Liver (tissue), 3 donors: ENCODE measurements around the gene KLK15.

ENCODE experiments used
- EGR1 ChIP-seq, 2 donors: IDR thresholded peaks; 2 replicates each; pipeline ENCODE4 v1.6.1; 2016 to 2018; ENCODE audit warnings: antibody characterized with exemption in 2 of 2, low read depth in 2 of 2
- FOXA1 ChIP-seq: IDR thresholded peaks from 2 replicates; pipeline ENCODE4 v1.6.1; 2016; ENCODE audit warnings: antibody characterized with exemption
- GABPA ChIP-seq, 2 donors: IDR thresholded peaks in 1 of 2; conservative IDR thresholded peaks in 1 of 2; 2 replicates each; pipeline ENCODE4 v1.6.1; 2016; ENCODE audit warnings: antibody characterized with exemption in 2 of 2, mild to moderate bottlenecking in 1 of 2, moderate library complexity in 1 of 2
- JUND ChIP-seq, 2 donors: IDR thresholded peaks; 2 replicates each; pipeline ENCODE4 v1.6.1; 2016; ENCODE audit warnings: antibody characterized with exemption in 2 of 2
- RAD21 ChIP-seq, 2 donors: IDR thresholded peaks; 2 replicates each; pipeline ENCODE4 v1.6.1; 2016; ENCODE audit warnings: antibody characterized with exemption in 2 of 2, mild to moderate bottlenecking in 2 of 2
- RXRA ChIP-seq, 2 donors: IDR thresholded peaks; 2 replicates each; pipeline ENCODE4 v1.6.1; 2017 to 2018; ENCODE audit warnings: antibody characterized with exemption in 2 of 2, mild to moderate bottlenecking in 1 of 2
- SP1 ChIP-seq: IDR thresholded peaks from 2 replicates; pipeline ENCODE4 v1.6.1; 2018; ENCODE audit warnings: antibody characterized with exemption, mild to moderate bottlenecking
- TAF1 ChIP-seq: conservative IDR thresholded peaks from 2 replicates; pipeline ENCODE4 v1.6.1; 2016; ENCODE audit warnings: antibody characterized with exemption, mild to moderate bottlenecking
- YY1 ChIP-seq: IDR thresholded peaks from 2 replicates; pipeline ENCODE4 v1.6.1; 2016; ENCODE audit warnings: antibody characterized with exemption, mild to moderate bottlenecking
- TF ChIP-seq, protein P1 (sequence below): fragments of 150-350 bp; IDR thresholded peaks from 2 replicates; pipeline ENCODE4 v1.5.1; 2017; ENCODE audit warnings: improper control_type of control experiment, low read depth, low read length; ENCODE audit not compliant: missing input control
- TF ChIP-seq, protein P2 (sequence below): IDR thresholded peaks from 2 replicates; pipeline ENCODE4 v1.6.1; 2016; ENCODE audit warnings: antibody characterized with exemption, mild to moderate bottlenecking
- TF ChIP-seq, protein P3 (sequence below): IDR thresholded peaks from 2 replicates; pipeline ENCODE4 v1.6.1; 2016; ENCODE audit warnings: antibody characterized with exemption
- TF ChIP-seq, protein P4 (sequence below): IDR thresholded peaks from 2 replicates; pipeline ENCODE4 v1.6.1; 2016; ENCODE audit warnings: antibody characterized with exemption
- donor health status: healthy.
- donor health status: healthy.

DNA sequence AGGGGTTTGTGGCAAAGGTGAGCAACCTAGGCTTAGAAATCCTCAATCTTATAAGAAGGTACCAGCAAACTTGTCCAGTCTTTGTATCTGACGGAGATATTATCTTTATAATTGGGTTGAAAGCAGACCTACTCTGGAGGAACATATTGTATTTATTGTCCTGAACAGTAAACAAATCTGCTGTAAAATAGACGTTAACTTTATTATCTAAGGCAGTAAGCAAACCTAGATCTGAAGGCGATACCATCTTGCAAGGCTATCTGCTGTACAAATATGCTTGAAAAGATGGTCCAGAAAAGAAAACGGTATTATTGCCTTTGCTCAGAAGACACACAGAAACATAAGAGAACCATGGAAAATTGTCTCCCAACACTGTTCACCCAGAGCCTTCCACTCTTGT, 36.1 kb upstream of the KLK15 start:
- TF ChIP-seq, protein P1, sequence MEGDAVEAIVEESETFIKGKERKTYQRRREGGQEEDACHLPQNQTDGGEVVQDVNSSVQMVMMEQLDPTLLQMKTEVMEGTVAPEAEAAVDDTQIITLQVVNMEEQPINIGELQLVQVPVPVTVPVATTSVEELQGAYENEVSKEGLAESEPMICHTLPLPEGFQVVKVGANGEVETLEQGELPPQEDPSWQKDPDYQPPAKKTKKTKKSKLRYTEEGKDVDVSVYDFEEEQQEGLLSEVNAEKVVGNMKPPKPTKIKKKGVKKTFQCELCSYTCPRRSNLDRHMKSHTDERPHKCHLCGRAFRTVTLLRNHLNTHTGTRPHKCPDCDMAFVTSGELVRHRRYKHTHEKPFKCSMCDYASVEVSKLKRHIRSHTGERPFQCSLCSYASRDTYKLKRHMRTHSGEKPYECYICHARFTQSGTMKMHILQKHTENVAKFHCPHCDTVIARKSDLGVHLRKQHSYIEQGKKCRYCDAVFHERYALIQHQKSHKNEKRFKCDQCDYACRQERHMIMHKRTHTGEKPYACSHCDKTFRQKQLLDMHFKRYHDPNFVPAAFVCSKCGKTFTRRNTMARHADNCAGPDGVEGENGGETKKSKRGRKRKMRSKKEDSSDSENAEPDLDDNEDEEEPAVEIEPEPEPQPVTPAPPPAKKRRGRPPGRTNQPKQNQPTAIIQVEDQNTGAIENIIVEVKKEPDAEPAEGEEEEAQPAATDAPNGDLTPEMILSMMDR, result no peak
- TF ChIP-seq GABPA (IDR thresholded peaks at IDR 0.05 in 1 of 2, conservative IDR thresholded peaks at IDR 0.05 in 1 of 2) (no peak), TAF1 (no peak), YY1 (no peak), FOXA1 (no peak), EGR1 (IDR thresholded peaks at IDR 0.05; ENCODE audit: low read depth in 2 of 2) (no peak), RAD21 (IDR thresholded peaks at IDR 0.05) (no peak), RXRA (IDR thresholded peaks at IDR 0.05) (no peak), SP1 (no peak), JUND (IDR thresholded peaks at IDR 0.05) (no peak)
- TF ChIP-seq, protein P2, sequence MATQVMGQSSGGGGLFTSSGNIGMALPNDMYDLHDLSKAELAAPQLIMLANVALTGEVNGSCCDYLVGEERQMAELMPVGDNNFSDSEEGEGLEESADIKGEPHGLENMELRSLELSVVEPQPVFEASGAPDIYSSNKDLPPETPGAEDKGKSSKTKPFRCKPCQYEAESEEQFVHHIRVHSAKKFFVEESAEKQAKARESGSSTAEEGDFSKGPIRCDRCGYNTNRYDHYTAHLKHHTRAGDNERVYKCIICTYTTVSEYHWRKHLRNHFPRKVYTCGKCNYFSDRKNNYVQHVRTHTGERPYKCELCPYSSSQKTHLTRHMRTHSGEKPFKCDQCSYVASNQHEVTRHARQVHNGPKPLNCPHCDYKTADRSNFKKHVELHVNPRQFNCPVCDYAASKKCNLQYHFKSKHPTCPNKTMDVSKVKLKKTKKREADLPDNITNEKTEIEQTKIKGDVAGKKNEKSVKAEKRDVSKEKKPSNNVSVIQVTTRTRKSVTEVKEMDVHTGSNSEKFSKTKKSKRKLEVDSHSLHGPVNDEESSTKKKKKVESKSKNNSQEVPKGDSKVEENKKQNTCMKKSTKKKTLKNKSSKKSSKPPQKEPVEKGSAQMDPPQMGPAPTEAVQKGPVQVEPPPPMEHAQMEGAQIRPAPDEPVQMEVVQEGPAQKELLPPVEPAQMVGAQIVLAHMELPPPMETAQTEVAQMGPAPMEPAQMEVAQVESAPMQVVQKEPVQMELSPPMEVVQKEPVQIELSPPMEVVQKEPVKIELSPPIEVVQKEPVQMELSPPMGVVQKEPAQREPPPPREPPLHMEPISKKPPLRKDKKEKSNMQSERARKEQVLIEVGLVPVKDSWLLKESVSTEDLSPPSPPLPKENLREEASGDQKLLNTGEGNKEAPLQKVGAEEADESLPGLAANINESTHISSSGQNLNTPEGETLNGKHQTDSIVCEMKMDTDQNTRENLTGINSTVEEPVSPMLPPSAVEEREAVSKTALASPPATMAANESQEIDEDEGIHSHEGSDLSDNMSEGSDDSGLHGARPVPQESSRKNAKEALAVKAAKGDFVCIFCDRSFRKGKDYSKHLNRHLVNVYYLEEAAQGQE, result no peak
- TF ChIP-seq, protein P3, sequence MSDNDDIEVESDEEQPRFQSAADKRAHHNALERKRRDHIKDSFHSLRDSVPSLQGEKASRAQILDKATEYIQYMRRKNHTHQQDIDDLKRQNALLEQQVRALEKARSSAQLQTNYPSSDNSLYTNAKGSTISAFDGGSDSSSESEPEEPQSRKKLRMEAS, result no peak
- TF ChIP-seq, protein P4, sequence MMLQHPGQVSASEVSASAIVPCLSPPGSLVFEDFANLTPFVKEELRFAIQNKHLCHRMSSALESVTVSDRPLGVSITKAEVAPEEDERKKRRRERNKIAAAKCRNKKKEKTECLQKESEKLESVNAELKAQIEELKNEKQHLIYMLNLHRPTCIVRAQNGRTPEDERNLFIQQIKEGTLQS, result no peak
